IPS DF 4.7 (cell line): ENCODE measurements around the gene NCAN.
"Not testable (repeated sequence)": the region's sequence is repeated elsewhere in the genome, so short reads cannot be mapped to it uniquely, and the experiment has no call there.

Experiments used
- DNase-seq: peaks from one replicate; pipeline ENCODE4 v3.0.0-alpha.2; 2013; ENCODE audit warnings: low spot score; ENCODE audit errors: extremely low read depth

The NCAN gene

GRCh38 chr19:19223636-19224035 lies 11.9 kb downstream of the NCAN start:
- DNase-seq: no peak

- DNase-seq: no peak
Observed at GRCh38 chr19:19224150-19224851, 12.5 kb downstream of the NCAN start.

GRCh38 chr19:19224852-19225494 lies 13.2 kb downstream of the NCAN start:
- no peak for DNase-seq

- DNase-seq: no peak
Observed at GRCh38 chr19:19226204-19226603, 14.4 kb downstream of the NCAN start.

GRCh38 chr19:19226663-19227062 lies 14.9 kb downstream of the NCAN start:
- DNase-seq: no peak

- DNase-seq: no peak
Observed at GRCh38 chr19:19227217-19227616, 15.5 kb downstream of the NCAN start.

GRCh38 chr19:19229701-19230100 lies 17.9 kb downstream of the NCAN start:
- DNase-seq: no peak

GRCh38 chr19:19230999-19231398 lies 19.2 kb downstream of the NCAN start:
- no peak for DNase-seq

- DNase-seq: no peak
Observed at GRCh38 chr19:19232261-19232721, 20.5 kb downstream of the NCAN start.

GRCh38 chr19:19234220-19234816 lies 22.6 kb downstream of the NCAN start:
- no peak for DNase-seq

- no peak for DNase-seq
Observed at GRCh38 chr19:19236173-19236572, 24.4 kb downstream of the NCAN start.

- no peak for DNase-seq
Observed at GRCh38 chr19:19238126-19238894, 26.6 kb downstream of the NCAN start.

- no peak for DNase-seq
Observed at GRCh38 chr19:19239675-19240074, 27.9 kb downstream of the NCAN start.

GRCh38 chr19:19240476-19240875 lies 28.7 kb downstream of the NCAN start:
- DNase-seq: no peak

- DNase-seq: no peak
Observed at GRCh38 chr19:19250196-19250801, 38.5 kb downstream of the NCAN start.

- not testable (repeated sequence) for DNase-seq
Observed at GRCh38 chr19:19253409-19253808, 41.7 kb downstream of the NCAN start.

GRCh38 chr19:19256072-19256969 lies 44.6 kb downstream of the NCAN start:
- DNase-seq: no peak

GRCh38 chr19:19257137-19257536 lies 45.4 kb downstream of the NCAN start:
- no peak for DNase-seq

GRCh38 chr19:19257836-19258588 lies 46.3 kb downstream of the NCAN start:
- DNase-seq: no peak
